Activated CD8-positive, alpha-beta T cell treated with anti-CD3 and anti-CD28 coated beads for 36 hours (primary cell): Measurements from ENCODE around the gene SAXO2. TPM values are rescaled to one million over a fixed set of nuclear protein-coding genes. Genes with fewer than 3 reads are reported as not detected.
"Not testable (repeated sequence)": the region's sequence is repeated elsewhere in the genome, so short reads cannot be mapped to it uniquely, and the experiment has no call there.

Source experiments
- ATAC-seq: fragments of 200-7000 bp; cut with Tn5 transposase; one replicate; pipeline ENCODE4 v1.10.0; 2021; ENCODE audit warnings: mild to moderate bottlenecking, moderate library complexity
- CTCF ChIA-PET: fragments of 350-600 bp; sonication (Branson Sonifier 250); formaldehyde crosslinking; loops from one replicate; lab custom pipeline; 2021; ENCODE audit warnings: antibody characterized with exemption; lab: Charles Lee
- POLR2A ChIA-PET: fragments of 350-600 bp; sonication (Branson Sonifier 250); formaldehyde crosslinking; loops from one replicate; lab custom pipeline; 2021; ENCODE audit warnings: antibody characterized with exemption; lab: Charles Lee
- DNase-seq: peaks from one replicate; pipeline ENCODE4 v3.0.0-alpha.2; 2020
- H3K27ac Mint-ChIP-seq: one replicate; pipeline ENCODE4 v1.8.0; 2021; ENCODE audit warnings: mild to moderate bottlenecking, mixed read lengths
- H3K27me3 Mint-ChIP-seq: one replicate; pipeline ENCODE4 v1.8.0; 2021; ENCODE audit warnings: mixed read lengths
- H3K36me3 Mint-ChIP-seq: one replicate; pipeline ENCODE4 v1.8.0; 2021; ENCODE audit warnings: low read depth, mixed read lengths
- H3K4me1 Mint-ChIP-seq: one replicate; pipeline ENCODE4 v1.8.0; 2021; ENCODE audit warnings: low read depth, mixed read lengths
- H3K4me3 Mint-ChIP-seq: one replicate; pipeline ENCODE4 v1.8.0; 2021; ENCODE audit warnings: mild to moderate bottlenecking, moderate library complexity, mixed read lengths
- H3K9me3 Mint-ChIP-seq: one replicate; pipeline ENCODE4 v1.8.0; 2021; ENCODE audit warnings: mixed read lengths
- CTCF ChIP-seq: fragments of 200-600 bp; IDR thresholded peaks from one replicate; pipeline ENCODE4 v1.8.0; 2022; ENCODE audit warnings: antibody characterized with exemption, mild to moderate bottlenecking
- intact Hi-C: fragments of 100-400 bp; cut with micrococcal nuclease; formaldehyde crosslinking; loops from one replicate; pipeline ENCODE4 v1.10.0; 2022
- total RNA-seq, 2 experiments: library from RNA; stranded (reverse); gene quantifications; one replicate each; pipeline ENCODE4 v1.2.3, GENCODE V29; 2021

Gene SAXO2
- total RNA-seq, 2 experiments from 2014 or later, result 1.1 to 2.8 TPM

GRCh38 chr15:82309802-82310201 is 47.2 kb downstream of the SAXO2 start:
- TF ChIP-seq CTCF, result no peak
- H3K27ac Mint-ChIP-seq, result no peak overlapping the region
- POLR2A ChIA-PET, result no interaction called here
- no peaks in the 10 kb centered on the region for H3K36me3 Mint-ChIP-seq
- intact Hi-C loops, result no loop called here
- H3K4me1 Mint-ChIP-seq, result peaks cover 5% of the 10 kb centered on the region
- no peaks in the 10 kb centered on the region for H3K9me3 Mint-ChIP-seq
- no peak for DNase-seq
- ATAC-seq, result no peak
- H3K27me3 Mint-ChIP-seq, result no peaks in the 10 kb centered on the region
- no peak overlapping the region for H3K4me3 Mint-ChIP-seq
- CTCF ChIA-PET, result interaction anchor here (1.1 kb wide), 1 partner anchor 201 kb away, joined by 3 read pairs; no protein-coding TSS in a partner anchor

- DNase-seq, ATAC-seq, H3K4me1 Mint-ChIP-seq, intact Hi-C loops, POLR2A ChIA-PET, H3K27ac Mint-ChIP-seq, H3K4me3 Mint-ChIP-seq, H3K36me3 Mint-ChIP-seq, H3K27me3 Mint-ChIP-seq, CTCF ChIA-PET, H3K9me3 Mint-ChIP-seq: not testable (repeated sequence)
Measured at GRCh38 chr15:82311321-82311720, 48.7 kb downstream of the SAXO2 start.

- H3K27me3 Mint-ChIP-seq, result no peaks in the 10 kb centered on the region
- no peaks in the 10 kb centered on the region for H3K36me3 Mint-ChIP-seq
- CTCF ChIA-PET, result no interaction called here
- H3K4me1 Mint-ChIP-seq, result no peaks in the 10 kb centered on the region
- POLR2A ChIA-PET, result no interaction called here
- intact Hi-C loops, result no loop called here
- TF ChIP-seq CTCF, result no peak
- H3K4me3 Mint-ChIP-seq, result no peak overlapping the region
- H3K27ac Mint-ChIP-seq, result no peak overlapping the region
- DNase-seq (no peak), ATAC-seq (no peak)
- H3K9me3 Mint-ChIP-seq, result no peaks in the 10 kb centered on the region
Measured at GRCh38 chr15:82312586-82313349, 50.1 kb downstream of the SAXO2 start.

- TF ChIP-seq CTCF, result no peak
- Mint-ChIP-seq H3K4me1 (no peaks in the 10 kb centered on the region), H3K4me3 (no peak overlapping the region), H3K27me3 (no peaks in the 10 kb centered on the region), H3K27ac (no peak overlapping the region), H3K9me3 (no peaks in the 10 kb centered on the region), H3K36me3 (no peaks in the 10 kb centered on the region)
- ChIA-PET POLR2A (no interaction called here), CTCF (no interaction called here)
- intact Hi-C loops, result no loop called here
- DNase-seq (no peak), ATAC-seq (no peak)
Measured at GRCh38 chr15:82313446-82313845, 50.8 kb downstream of the SAXO2 start.

- H3K36me3 Mint-ChIP-seq, H3K27me3 Mint-ChIP-seq, ATAC-seq, intact Hi-C loops, POLR2A ChIA-PET, CTCF ChIA-PET, H3K4me1 Mint-ChIP-seq, H3K27ac Mint-ChIP-seq, H3K4me3 Mint-ChIP-seq, H3K9me3 Mint-ChIP-seq, DNase-seq: not testable (repeated sequence)
Measured at GRCh38 chr15:82313951-82314768, 51.5 kb downstream of the SAXO2 start.
